ENCODE measurements around the gene CBX8. TPM values are rescaled to one million over a fixed set of nuclear protein-coding genes. Genes with fewer than 3 reads are reported as not detected.

The CBX8 gene
- total RNA-seq, 1 experiment from 2014 or later = 11.3 TPM

DNA sequence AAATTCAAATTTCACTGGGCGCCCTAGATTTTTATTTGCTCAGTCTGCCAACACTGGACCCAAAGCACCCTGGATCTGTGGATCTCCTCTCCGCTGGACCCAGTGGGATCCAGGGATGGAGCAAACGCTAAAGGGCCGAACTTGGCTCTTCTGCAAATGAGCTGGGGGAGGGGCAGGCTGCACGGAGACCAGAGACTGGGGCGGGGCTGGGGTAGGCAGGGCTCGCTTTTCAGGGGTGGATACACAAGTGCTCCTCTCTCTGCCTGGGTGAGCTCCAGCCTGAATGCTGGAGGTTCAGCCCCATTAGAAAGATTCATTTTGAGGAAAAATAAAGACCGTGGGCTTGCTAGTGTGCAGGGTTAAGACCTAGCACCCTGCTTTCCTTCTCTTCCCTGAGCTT is 33.4 kb upstream of the CBX8 start:
- BruUV-seq (replicated peaks) = no TSS peak
- Histone ChIP-seq H3K4me3 (ENCODE audit: low read length) (no peak overlapping the region), H3K9ac (ENCODE audit: low read length) (no peak overlapping the region), H3K27ac (ENCODE audit: low read length) (no peak overlapping the region), H3K79me2 (ENCODE audit: low read length) (peaks cover under 1% of the 10 kb centered on the region; the same call in 1 of the 2 replicates), H3K4me1 (ENCODE audit: insufficient read depth, low read length) (peaks cover 14% of the 10 kb centered on the region), H3K36me3 (ENCODE audit: low read depth, low read length) (peaks cover 11% of the 10 kb centered on the region; the same call in 1 of the 2 replicates), H3K4me2 (ENCODE audit: low read length) (no peak overlapping the region), H3F3A (ENCODE audit: low read length, unreplicated experiment) (no peaks in the 10 kb centered on the region), H3K9me2 (replicated peaks; ENCODE audit: low read length) (no peaks in the 10 kb centered on the region), H4K20me1 (ENCODE audit: low read length) (peaks cover 13% of the 10 kb centered on the region; the same call in 1 of the 2 replicates), H3K27me3 (ENCODE audit: low read length) (no peaks in the 10 kb centered on the region), H3K9me3 (ENCODE audit: low read length) (no peaks in the 10 kb centered on the region), H2AFZ (ENCODE audit: low read length) (no peak overlapping the region)
- DNase-seq (no peak), ATAC-seq (no peak)
- intact Hi-C loops (cut with micrococcal nuclease) = loop anchor here (10.0 kb wide), 1 partner anchor 86 kb away; no protein-coding TSS in a partner anchor
- CTCF ChIA-PET = no interaction called here
- TF ChIP-seq, protein P1, sequence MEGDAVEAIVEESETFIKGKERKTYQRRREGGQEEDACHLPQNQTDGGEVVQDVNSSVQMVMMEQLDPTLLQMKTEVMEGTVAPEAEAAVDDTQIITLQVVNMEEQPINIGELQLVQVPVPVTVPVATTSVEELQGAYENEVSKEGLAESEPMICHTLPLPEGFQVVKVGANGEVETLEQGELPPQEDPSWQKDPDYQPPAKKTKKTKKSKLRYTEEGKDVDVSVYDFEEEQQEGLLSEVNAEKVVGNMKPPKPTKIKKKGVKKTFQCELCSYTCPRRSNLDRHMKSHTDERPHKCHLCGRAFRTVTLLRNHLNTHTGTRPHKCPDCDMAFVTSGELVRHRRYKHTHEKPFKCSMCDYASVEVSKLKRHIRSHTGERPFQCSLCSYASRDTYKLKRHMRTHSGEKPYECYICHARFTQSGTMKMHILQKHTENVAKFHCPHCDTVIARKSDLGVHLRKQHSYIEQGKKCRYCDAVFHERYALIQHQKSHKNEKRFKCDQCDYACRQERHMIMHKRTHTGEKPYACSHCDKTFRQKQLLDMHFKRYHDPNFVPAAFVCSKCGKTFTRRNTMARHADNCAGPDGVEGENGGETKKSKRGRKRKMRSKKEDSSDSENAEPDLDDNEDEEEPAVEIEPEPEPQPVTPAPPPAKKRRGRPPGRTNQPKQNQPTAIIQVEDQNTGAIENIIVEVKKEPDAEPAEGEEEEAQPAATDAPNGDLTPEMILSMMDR (conservative IDR thresholded peaks at IDR 0.05; ENCODE audit: low read depth, low read length) = no peak
- TF ChIP-seq EZH2phosphoT487 (IDR thresholded peaks at IDR 0.05; ENCODE audit: borderline replicate concordance, low read length) (no peak), EZH2 (IDR thresholded peaks at IDR 0.05; ENCODE audit: low read length, unreplicated experiment) (no peak)
- POLR2A ChIA-PET (ENCODE audit: unreplicated experiment) = no interaction called here

DNA sequence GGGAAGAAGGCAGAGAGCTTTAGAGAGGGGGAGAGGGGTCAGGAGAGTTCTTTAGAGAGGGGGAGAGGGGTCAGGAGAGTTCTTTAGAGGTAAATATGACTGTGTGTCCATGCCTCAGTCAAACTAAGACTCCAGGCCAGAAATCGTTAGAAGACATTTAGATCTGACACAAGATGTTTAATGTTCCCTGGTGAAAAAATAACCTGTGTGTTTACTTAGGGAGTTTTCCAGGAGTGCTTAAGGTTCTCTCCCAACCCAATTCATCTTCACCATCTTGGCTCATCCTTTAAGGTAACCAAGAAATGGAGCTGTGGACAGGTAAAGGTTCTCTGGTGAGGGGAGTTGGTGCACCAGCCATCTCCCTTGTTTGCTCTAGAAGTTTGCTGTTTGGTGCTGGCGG is 32.6 kb upstream of the CBX8 start:
- Histone ChIP-seq H3K27ac (ENCODE audit: low read length) (no peak overlapping the region), H3K9me3 (ENCODE audit: low read length) (no peaks in the 10 kb centered on the region), H3K4me2 (ENCODE audit: low read length) (no peak overlapping the region), H3K9ac (ENCODE audit: low read length) (no peak overlapping the region), H3K27me3 (ENCODE audit: low read length) (no peaks in the 10 kb centered on the region), H3K9me2 (replicated peaks; ENCODE audit: low read length) (no peaks in the 10 kb centered on the region), H3K79me2 (ENCODE audit: low read length) (no peaks in the 10 kb centered on the region), H3K36me3 (ENCODE audit: low read depth, low read length) (peaks cover 3% of the 10 kb centered on the region; the same call in 1 of the 2 replicates), H3F3A (ENCODE audit: low read length, unreplicated experiment) (no peaks in the 10 kb centered on the region), H3K4me3 (ENCODE audit: low read length) (no peak overlapping the region), H3K4me1 (ENCODE audit: insufficient read depth, low read length) (peaks cover 14% of the 10 kb centered on the region), H2AFZ (ENCODE audit: low read length) (no peak overlapping the region), H4K20me1 (ENCODE audit: low read length) (peaks cover 9% of the 10 kb centered on the region; the same call in 1 of the 2 replicates)
- POLR2A ChIA-PET (ENCODE audit: unreplicated experiment) = no interaction called here
- no peak for ATAC-seq
- no peak for DNase-seq
- CTCF ChIA-PET = no interaction called here
- no TSS peak for BruUV-seq (replicated peaks)
- intact Hi-C loops (cut with micrococcal nuclease) = no loop called here
- TF ChIP-seq EZH2phosphoT487 (IDR thresholded peaks at IDR 0.05; ENCODE audit: borderline replicate concordance, low read length) (no peak), EZH2 (IDR thresholded peaks at IDR 0.05; ENCODE audit: low read length, unreplicated experiment) (no peak)
- TF ChIP-seq, protein P1 (conservative IDR thresholded peaks at IDR 0.05; ENCODE audit: low read depth, low read length) = no peak

DNA sequence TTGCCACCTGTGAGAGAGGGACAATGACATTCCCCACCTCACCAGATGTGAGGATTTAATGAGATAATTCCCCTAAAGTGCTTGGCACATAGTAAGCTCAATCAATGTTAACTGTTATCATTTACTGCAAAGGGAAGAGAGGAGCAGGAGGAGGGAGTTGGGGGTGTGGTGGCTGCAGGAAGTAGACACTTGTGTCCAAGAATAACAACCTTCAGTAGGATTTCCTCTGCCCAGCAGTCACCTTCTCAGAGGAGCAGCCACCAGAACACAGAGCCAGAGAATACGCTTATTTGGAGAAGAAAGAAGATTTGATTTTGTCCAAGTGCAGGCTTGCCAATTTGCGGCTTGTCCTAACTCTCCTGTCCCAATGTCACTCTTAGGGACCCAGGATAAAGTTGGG is 32.1 kb upstream of the CBX8 start:
- Histone ChIP-seq H3K4me3 (ENCODE audit: low read length) (no peak overlapping the region), H3K9me2 (replicated peaks; ENCODE audit: low read length) (no peaks in the 10 kb centered on the region), H3K36me3 (ENCODE audit: low read depth, low read length) (peaks cover 2% of the 10 kb centered on the region; the same call in 1 of the 2 replicates), H3K79me2 (ENCODE audit: low read length) (no peaks in the 10 kb centered on the region), H3F3A (ENCODE audit: low read length, unreplicated experiment) (no peaks in the 10 kb centered on the region), H2AFZ (ENCODE audit: low read length) (no peak overlapping the region), H3K4me1 (ENCODE audit: insufficient read depth, low read length) (peaks cover 14% of the 10 kb centered on the region), H3K4me2 (ENCODE audit: low read length) (no peak overlapping the region), H4K20me1 (ENCODE audit: low read length) (peaks cover 9% of the 10 kb centered on the region; the same call in 1 of the 2 replicates), H3K9ac (ENCODE audit: low read length) (no peak overlapping the region), H3K9me3 (ENCODE audit: low read length) (no peaks in the 10 kb centered on the region), H3K27ac (ENCODE audit: low read length) (no peak overlapping the region), H3K27me3 (ENCODE audit: low read length) (no peaks in the 10 kb centered on the region)
- intact Hi-C loops (cut with micrococcal nuclease) = no loop called here
- BruUV-seq (replicated peaks) = no TSS peak
- DNase-seq (no peak), ATAC-seq (no peak)
- ChIA-PET CTCF (no interaction called here), POLR2A (ENCODE audit: unreplicated experiment) (no interaction called here)
- TF ChIP-seq, protein P1 (conservative IDR thresholded peaks at IDR 0.05; ENCODE audit: low read depth, low read length) = no peak
- no peak for TF ChIP-seq EZH2 (IDR thresholded peaks at IDR 0.05; ENCODE audit: low read length, unreplicated experiment)
- no peak for TF ChIP-seq EZH2phosphoT487 (IDR thresholded peaks at IDR 0.05; ENCODE audit: borderline replicate concordance, low read length)
